AG08395 (cell line): Measurements from ENCODE around the gene PARD3.
"Not testable (repeated sequence)": the region's sequence is repeated elsewhere in the genome, so short reads cannot be mapped to it uniquely, and the experiment has no call there.

Experiments used
- DNase-seq: peaks from one replicate; pipeline ENCODE4 v3.0.0; 2012; ENCODE audit warnings: mixed read lengths, low spot score

Gene PARD3

DNA sequence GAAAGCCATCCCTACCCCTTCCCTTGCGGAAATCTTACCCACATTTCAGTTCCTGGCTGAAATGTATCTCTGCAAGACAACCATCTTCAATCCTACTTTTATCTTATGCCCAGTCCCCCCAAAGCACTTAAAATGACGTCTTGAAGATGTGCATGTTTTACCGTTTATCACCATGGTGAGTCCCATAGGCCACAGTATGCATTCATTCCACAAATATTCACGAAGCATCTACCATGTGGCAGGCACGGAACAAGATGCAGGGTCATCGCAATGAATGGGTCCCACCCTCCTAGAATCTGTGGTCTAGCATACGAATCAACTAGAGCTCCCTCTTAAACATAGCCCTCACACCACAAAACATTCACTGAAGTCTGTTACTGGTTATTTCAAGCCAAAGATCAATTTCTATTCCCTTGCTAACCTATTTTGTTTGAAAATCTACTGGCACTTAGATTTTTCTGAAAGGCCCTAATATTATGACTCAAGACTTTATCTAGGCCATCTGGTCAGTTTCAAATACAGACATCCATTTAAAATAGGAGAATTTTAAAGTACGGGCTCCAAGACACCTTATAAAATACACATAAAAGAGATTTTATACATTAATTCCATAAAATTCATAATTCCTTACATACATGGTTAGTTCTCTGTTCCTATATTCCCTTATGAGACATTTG is 99.4 kb downstream of the PARD3 start:
- no peak for DNase-seq

DNA sequence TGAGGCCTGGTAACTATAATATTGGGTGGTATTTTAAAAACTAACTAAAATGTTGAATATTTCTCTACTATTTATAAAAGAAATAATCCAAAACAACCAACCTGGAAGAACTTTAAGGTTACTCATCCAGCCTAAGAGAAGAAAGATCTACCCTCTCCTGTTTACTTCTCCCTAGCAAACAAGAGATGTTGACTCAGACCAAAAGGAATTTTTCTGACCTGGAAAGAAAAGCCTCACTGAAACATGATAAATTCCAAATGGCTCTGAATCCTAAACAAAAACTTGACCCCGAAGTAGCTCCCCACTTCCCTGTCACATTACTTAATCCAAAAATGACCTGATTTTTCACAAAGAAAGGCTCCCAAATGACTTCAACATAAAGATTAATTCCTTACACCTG is 101.2 kb downstream of the PARD3 start:
- peak; percentile 31 for DNase-seq

DNA sequence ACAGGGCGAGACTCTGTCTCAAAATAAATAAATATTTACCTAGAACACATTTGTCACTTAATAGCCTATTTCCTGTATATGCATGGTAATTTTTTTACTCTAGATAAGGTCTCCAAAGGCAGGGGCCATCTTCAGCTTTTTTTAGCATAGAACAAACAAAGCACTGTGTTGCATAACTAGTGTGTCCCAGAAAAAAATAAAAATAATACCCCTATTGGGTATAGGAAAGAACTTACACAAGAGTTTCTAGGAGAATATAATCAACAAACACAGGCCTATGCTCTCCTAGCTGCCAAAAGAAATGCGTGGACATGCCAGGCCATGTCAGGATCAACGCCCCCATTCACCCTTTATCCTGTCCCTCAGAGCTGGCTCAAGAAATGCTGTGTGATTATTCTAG is 103.6 kb downstream of the PARD3 start:
- no peak for DNase-seq

DNA sequence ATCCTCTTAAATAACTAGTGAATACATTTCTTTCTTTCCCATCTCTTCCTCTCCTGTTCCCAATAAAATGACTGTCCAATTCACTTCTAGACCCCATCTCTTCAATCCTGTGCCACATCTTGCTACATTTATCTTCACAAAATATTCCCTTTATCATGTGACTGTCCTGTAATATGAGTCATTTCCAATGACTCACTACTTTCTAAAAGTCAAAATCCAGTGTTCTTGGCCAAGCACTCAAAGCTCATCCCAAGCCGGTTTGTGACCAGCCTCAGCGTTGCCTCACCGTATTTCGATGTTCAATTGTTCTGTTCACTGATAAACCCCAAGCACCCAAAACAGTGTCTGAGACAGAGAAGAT is 104.7 kb downstream of the PARD3 start:
- peak; percentile 83 for DNase-seq

DNA sequence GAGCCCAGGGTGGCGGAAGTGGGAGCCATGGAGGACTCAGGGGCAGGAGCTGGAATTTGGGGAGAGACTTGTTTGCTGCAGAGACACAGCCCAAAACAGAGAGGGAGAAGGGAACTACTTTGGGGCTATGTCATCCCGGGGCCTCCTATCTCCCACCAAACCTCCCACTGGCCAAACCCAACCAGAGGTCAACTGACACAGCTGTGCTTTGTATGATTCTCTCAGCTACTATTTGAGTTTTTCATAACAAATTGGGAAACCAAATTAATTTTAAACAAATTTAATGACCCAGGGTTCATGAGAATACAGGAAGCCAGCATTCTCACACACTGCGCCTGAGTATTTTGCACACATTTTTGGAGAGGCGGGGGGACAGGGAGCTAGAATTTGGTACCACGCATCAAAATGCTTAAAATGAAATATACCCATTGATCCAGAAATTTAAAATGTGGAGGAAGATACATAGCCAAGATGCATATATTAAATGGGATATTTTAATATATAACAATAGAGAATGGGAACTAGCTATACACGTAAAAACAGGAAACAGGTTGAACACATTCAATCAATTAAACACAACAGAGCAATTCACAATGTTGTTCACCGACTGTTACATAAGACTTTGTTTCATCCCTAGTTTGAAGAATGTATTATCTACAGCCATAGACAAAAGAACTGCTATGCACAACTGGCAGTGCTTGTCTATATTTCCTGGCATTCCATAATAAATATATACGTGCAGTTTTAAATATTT is 105.3 kb downstream of the PARD3 start:
- no peak for DNase-seq

DNA sequence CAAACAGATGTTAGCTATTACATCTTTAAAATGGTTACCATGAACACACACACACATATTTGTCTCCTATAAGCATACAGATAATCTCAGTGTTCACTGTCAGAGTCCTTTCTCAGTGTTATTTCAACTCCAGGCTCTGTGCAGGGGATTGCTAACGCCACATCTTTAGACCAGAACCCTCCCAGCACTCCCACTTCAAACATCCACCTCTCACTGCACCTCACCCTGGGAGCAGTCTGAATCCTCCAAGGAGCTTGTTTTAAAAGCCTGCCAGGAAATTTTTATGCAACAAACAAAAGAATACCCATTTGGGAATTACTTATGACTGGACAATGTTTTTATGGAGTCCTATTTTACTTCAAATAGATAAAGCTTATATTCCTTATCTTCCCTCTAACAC is 107.4 kb downstream of the PARD3 start:
- DNase-seq = no peak

DNA sequence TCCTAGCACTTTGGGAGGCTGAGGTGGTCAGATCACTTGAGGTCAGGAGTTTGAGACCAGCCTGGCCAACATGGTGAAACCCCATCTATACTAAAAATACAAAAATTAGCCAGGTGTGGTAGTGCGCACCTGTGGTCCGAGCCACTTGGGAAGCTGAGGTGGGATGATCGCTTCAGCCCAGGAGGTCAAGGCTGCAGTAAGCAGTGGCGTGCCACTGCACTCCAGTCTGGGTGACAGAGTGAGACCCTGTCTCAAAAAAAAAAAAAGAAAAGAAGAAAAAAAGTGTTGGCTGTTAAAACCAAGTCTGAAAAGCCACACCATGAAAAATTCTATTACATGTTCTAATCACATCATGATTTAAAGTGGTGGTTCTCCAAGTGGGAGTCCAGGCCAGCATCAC is 108.1 kb downstream of the PARD3 start:
- not testable (repeated sequence) for DNase-seq

DNA sequence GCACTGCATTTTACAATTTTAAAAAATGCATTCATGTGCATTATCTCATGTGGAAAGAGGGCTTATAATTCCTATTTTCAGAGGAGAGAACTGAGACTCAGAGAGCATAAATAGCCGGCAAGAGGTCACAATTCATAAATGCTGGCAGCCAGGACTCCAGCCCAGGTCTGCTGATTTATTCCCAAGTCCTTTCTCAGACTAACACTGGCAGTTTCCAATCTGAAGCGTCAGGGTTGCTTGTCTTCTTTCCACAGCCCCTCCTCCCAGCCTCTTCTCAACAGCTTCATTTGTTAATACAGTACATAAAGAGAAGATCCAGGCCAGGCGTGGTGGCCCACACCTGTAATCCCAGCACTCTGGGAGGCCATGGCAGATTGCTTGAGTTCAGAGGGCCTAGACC is 108.9 kb downstream of the PARD3 start:
- DNase-seq = no peak

DNA sequence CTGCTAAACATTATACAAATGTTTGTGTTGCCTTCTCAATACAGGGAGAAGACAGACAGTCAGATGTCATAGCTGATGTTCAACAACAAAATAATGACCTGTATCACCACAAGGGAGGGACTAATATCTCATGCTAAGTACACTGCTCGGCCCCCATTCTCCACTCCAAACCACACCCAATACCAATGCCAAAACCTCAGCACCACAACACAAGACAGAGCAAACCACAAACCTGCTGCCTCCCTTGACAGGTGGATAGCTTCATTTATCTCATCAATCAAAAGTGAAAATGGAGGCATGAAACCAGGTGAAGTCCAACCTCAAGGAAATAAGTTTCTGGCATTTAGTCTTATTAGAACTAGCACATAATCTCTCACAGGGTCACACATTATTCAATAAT is 109.5 kb downstream of the PARD3 start:
- no peak for DNase-seq

DNA sequence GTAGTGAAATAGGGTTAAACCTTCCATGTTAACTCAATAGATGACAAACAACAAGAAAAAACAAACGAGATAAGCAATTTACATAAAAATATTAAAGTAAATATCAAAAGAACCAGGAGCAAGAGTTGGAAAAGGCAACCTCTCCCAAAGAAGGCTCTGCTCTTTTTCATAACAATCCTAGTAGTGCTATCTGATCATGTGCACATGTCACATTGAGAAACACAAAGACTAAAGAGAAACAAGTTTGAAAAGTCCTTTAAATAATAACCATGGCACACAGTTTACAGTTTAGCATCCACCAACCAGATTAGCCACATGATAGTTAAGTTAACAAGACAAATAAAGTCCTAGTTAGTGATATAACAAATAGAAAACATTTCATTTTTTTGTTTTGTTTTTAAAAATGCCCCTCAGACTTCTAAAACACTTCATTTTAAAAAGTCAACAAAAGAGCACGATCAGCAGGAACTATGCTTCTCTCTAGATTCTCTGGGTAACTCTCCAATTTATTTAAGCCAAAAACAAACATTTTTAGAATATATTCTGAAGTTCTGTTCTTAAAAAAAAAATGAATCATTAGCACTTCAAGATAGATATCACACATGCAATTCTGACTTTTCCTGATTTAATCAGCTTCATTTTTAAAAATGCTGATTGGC is 110.4 kb downstream of the PARD3 start:
- no peak for DNase-seq

DNA sequence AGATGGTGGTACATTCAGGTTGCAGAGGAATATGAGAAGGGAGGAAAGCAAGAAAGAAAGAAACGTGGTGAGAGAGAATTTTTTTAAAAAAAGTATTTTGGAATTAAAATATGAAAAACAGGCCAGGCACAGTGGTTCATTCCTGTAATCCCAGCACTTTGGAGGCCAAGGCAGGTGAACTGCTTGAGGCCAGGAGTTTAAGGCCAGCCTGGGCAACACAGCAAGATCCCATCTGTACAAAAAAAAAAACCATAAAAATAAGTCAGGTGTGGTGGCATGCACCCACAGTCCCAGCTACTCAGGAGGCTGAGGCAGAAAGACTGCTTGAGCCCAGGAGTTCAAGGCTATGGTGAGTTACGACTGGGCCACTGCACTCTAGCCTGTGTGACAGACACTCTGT is 112.1 kb downstream of the PARD3 start:
- DNase-seq = no peak

DNA sequence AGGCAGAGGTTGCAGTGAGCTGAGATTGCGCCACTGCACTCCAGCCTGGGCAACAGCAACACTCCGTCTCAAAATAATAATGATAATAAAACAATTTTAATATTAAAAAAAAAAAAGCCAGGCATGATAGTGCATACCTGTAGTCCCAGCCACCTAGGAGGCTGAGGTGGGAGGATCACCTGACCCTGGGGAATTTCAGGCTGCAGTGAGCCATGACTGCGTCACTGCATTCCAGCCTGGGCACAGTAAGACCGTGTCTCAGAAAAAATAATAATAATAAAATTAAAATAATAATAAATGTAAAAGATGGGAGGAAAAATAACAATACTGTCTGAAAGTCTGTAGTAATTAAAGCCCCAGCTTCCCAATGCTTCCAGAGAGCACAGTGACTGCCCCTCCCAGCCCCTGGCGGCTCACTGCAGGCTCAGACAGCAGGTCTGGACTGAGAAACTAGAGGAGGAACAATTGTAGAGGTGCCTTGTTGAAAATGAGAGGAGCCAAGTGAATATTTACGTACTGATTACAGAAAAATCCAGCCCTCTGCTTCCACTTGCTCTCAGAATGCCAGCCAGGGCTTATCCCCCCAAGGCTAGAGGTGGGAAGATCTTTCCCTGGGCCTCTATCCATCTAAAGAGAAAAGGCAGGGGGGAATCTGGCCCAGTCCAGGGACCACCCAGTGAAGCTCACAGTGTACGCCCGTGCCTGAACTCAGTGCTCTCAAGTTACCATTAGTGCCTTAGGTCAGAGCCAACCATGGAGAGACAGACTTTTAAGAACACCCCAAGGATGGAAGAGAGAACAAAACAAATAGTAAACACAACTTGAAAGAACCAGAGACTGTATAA is 112.8 kb downstream of the PARD3 start:
- no peak for DNase-seq

DNA sequence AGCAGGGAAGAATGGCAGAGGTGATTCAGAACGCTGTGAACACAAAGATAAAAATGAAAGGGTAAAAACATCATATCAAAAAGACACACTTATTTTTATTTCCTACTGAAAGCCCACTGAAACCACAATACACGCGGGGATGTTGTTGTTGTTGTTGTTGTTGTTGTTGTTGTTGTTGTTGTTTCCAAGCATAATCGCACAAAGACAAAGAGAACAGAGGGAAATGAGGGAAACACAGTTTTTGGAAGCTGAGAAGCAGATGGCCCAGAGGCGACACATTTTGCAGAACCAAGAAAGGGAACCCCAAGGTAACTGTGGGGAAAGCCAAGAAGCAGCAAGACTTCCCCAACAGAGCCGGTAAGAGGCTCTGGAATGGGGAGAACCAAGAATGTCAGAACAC is 113.9 kb downstream of the PARD3 start:
- no peak for DNase-seq

DNA sequence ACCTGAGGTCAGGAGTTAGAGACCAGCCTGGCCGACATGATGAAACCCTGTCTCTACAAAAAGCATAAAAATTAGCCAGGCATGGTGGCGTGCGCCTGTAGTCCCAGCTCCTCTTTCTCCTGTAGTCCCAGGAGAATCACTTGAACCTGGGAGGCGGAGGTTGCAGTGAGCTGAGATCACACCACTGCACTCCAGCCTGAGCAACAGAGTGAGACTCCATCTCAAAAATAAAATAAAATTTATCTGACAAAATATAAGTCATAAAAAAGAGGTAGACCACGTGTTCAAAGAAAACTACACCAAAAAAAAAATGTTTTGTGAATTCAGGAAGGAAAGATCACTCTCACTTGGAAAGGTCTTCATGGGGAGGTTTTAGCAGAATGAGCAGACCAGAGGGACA is 114.3 kb downstream of the PARD3 start:
- DNase-seq = not testable (repeated sequence)

DNA sequence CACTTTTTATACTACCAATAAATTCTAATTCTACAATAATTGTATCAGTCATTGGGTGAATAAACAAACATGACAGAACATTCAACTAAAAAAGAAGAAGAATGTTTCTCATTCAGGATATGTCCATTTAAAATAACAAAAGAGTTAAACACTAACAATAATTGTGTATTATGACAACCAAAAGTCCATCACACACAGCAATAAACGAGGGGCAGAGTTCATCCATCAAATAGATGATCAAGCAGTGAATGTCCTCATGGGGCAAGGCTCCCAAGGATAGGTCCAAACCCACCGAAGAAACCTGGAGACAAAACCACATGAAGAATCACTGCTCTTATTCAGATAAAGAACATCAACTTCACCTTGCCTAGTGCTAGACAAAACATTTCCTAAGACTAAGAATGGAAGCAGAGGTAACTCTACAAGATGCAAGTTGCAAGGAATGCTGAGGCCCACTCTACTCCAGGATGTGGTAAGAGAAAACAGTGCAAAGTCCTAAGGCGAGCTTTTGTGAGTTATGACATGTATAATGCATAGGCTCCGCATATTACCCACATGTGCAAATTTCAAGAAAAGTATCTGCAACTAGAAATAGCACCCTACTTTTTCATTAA is 115.1 kb downstream of the PARD3 start:
- no peak for DNase-seq

DNA sequence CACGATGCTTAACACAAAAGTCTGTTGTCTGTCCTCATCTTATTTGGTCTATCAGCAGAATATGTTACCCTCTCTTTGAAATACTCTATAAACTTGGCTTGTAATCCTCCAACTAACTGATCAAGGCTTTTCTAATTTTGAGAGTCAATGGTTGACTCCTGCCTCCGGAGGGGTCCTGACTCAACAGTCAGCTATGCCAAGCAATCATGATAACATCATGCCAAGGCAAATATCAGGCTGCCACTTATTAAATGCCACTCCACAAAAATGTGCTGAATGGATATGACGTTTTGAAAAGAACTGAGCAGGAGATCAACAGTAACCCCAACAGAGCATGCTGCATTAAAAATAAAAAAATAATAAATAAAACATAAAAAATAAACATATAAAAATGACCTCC is 116.1 kb downstream of the PARD3 start:
- peak; percentile 61 for DNase-seq

DNA sequence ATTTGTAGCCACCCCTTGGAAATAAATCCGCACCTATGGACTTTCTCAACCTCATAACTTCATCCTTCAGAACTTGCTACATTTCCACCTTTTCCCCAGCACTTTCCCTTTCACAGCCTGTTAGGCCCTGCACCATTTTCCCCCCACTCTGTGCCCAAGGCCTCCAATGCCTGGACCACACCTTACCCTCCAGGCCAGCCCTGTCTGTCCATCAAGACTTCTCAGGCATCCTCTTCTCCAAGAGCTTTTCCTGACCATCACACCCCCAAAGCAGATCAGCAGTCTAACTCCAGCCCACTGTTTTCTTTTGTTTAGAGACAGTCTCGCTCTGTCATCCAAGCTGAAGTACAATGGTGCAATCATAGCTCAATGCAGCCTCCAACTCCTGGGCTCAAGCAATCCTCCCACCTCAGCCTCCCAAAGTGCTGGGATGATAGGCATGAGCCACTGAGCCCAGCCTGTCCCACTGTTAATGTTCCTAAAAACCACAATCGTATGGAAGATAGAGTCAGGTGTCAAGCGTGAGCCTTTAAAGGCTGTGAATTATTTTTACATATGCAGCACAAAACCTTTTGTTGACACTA is 116.8 kb downstream of the PARD3 start:
- no peak for DNase-seq

DNA sequence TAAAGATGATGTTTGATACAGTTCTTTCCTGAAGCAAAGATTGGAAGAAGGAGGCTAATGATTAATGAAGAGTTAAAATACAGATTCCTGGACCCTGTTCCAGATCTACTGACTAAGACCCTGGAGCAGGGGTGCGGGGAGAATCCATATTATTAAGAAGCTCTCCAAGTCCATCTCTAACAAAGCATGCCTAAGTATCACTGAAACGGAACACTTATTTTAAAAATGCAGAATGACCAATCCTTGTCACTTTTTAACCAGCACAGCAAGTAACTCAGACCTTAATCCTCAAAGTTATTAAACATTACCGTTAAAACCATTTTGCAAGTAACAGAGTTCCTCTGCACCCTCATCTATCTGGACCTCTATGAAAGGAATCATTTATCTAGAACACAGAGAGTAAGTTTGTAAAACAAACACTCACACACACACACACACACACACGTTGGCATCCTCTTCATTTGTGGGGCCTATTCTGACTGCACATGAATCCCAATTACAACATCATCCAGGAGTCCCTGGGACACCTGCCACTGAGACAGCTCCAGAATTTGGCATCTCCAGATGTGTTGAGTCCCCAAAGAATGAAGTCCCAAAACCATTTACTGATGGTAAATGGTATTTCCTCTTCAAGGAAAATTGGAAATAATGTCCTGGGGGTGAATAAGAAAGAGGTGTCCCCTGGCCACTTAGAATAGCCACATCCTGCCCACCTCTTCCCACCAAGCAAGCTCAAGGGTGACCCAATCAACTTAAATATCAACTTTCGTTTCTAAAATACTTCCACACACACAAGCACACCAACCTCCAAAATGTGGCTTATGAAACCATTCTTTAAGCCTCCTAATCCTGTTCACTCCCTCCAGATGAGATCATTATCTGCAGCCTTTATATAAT is 117.5 kb downstream of the PARD3 start:
- DNase-seq = no peak

DNA sequence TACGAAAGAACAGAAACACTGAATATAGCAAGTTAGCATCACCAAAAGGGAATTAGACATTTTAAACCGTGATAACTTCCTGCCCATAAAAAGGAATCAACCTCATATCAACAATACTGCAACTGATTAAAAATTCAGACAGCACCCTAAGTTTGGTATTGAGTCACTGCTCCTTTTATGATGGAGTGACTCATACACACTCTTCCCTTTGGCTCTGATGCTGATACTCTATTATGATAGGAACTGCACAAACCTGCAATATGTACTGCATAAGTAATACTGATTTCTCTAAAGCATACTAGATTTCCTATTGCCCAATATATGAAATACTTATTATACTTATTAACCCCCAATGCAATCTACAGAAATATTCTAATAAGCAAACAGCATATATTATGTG is 118.7 kb downstream of the PARD3 start:
- DNase-seq = peak; percentile 69

DNA sequence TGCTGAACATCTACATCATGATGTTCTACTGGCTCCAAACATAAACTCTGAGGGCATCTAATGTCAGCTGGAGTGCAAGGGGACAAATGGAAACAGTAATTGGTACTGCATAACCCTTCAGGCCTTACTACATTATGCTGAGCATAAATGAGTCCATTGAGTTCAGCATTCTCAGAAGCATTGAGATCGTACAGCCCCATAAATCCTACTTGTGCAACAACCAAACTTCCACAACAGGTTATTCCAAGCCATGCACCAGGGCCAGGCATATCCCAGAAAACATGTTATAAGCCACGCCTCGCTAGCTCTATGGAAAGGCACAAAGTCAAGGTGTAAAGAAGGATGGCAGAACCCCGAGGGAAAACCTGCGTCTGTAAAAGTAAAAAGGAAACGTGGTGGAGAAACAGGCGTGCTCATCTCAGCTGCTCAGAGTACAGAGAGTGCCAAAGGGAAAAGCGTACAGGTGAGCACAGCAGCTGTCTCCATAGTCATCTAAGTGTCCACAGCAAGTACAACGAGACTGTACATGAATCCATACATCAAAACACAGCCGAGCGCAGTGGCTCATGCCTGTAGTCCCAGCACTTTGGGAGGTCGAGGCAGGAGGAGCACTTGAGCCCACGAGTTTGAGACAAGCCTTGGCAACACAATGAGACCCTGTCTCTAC is 124.6 kb downstream of the PARD3 start:
- no peak for DNase-seq
